IMR-90 (cell line): ENCODE results near the gene GPR179. TPM values are rescaled to one million over a fixed set of nuclear protein-coding genes. Genes with fewer than 3 reads are reported as not detected.

ENCODE experiments used
- ATAC-seq: fragments of 200-7000 bp; cut with Tn5 transposase; 2 replicates; pipeline ENCODE4 v1.9.1; 2020; ENCODE audit warnings: low read depth, mild to moderate bottlenecking, moderate library complexity
- BruUV-seq: library from RNA; stranded (reverse); fragments of 400-500 nt; replicated peaks from 2 replicates; lab custom pipeline; 2021; lab: Mats Ljungman, UMichigan
- CTCF ChIA-PET: fragments of 300-600 bp; formaldehyde crosslinking; extraction: SDS; loops from one replicate; lab custom pipeline; 2021; ENCODE audit warnings: antibody characterized with exemption; lab: Yijun Ruan, JAX
- POLR2A ChIA-PET: fragments of 300-600 bp; sonication (Branson Sonifier 250); formaldehyde crosslinking; loops from one replicate; lab custom pipeline; 2022; ENCODE audit warnings: antibody characterized with exemption; ENCODE audit not compliant: unreplicated experiment; lab: Charles Lee
- DNase-seq: peaks from one replicate; pipeline ENCODE4 v3.0.0; 2013
- H2AFZ ChIP-seq: replicated peaks from 2 replicates; pipeline ENCODE3; 2013; ENCODE audit warnings: low read length, mild to moderate bottlenecking; ENCODE audit not compliant: poor library complexity
- H2AK5ac ChIP-seq: 2 replicates; pipeline ENCODE4 v1.6.1; 2013; ENCODE audit warnings: low read depth, low read length, inconsistent platforms
- H2AK9ac ChIP-seq: replicated peaks from 2 replicates; pipeline ENCODE3; 2013; ENCODE audit warnings: mild to moderate bottlenecking, low read depth, low read length, moderate library complexity; ENCODE audit not compliant: poor library complexity
- H2BK120ac ChIP-seq: 2 replicates; pipeline ENCODE4 v1.6.1; 2013; ENCODE audit warnings: low read depth, low read length, inconsistent platforms
- H2BK15ac ChIP-seq: 3 replicates; pipeline ENCODE4 v1.6.1; 2013; ENCODE audit warnings: low read depth, low read length, inconsistent platforms
- H2BK20ac ChIP-seq: 2 replicates; pipeline ENCODE4 v1.6.1; 2013; ENCODE audit warnings: low read depth, mild to moderate bottlenecking, inconsistent platforms, low read length, moderate library complexity
- H2BK5ac ChIP-seq: 2 replicates; pipeline ENCODE4 v1.6.1; 2013; ENCODE audit warnings: mild to moderate bottlenecking, low read depth, low read length, inconsistent platforms; ENCODE audit not compliant: poor library complexity, severe bottlenecking
- H3K14ac ChIP-seq: replicated peaks from 2 replicates; pipeline ENCODE4 v1.6.1; 2013; ENCODE audit warnings: low read depth, low read length, inconsistent platforms
- H3K18ac ChIP-seq: 2 replicates; pipeline ENCODE4 v1.6.1; 2013; ENCODE audit warnings: low read depth, low read length, control low read depth
- H3K23ac ChIP-seq: 2 replicates; pipeline ENCODE4 v1.6.1; 2013; ENCODE audit warnings: low read depth, low read length, inconsistent platforms
- H3K27ac ChIP-seq: 2 replicates; pipeline ENCODE4 v1.5.1; 2013; ENCODE audit warnings: mild to moderate bottlenecking, control low read depth, low read length; ENCODE audit not compliant: insufficient read depth
- H3K27me3 ChIP-seq: 2 replicates; pipeline ENCODE4 v1.6.1; 2013; ENCODE audit warnings: low read length; ENCODE audit not compliant: control insufficient read depth, insufficient read depth
- H3K36me3 ChIP-seq: 2 replicates; pipeline ENCODE4 v1.6.1; 2013; ENCODE audit warnings: low read length, mixed read lengths; ENCODE audit not compliant: control insufficient read depth, insufficient read depth
- H3K4ac ChIP-seq: 2 replicates; pipeline ENCODE4 v1.6.1; 2013; ENCODE audit warnings: low read depth, low read length, inconsistent platforms
- H3K4me1 ChIP-seq: 2 replicates; pipeline ENCODE4 v1.6.1; 2013; ENCODE audit warnings: low read length, mixed read lengths; ENCODE audit not compliant: control insufficient read depth, insufficient read depth
- H3K4me2 ChIP-seq: 2 replicates; pipeline ENCODE4 v1.6.1; 2013; ENCODE audit warnings: low read depth, mild to moderate bottlenecking, control low read depth, low read length, moderate library complexity
- H3K4me3 ChIP-seq: 2 replicates; pipeline ENCODE4 v1.5.1; 2013; ENCODE audit warnings: low read depth, mild to moderate bottlenecking, control low read depth, low read length, moderate library complexity; ENCODE audit not compliant: insufficient read depth
- H3K56ac ChIP-seq: 2 replicates; pipeline ENCODE4 v1.6.1; 2013; ENCODE audit warnings: low read length, inconsistent platforms; ENCODE audit not compliant: insufficient read depth; ENCODE audit errors: extremely low read depth
- H3K79me1 ChIP-seq, 2 experiments: 2 replicates each; pipeline ENCODE4 v1.6.1; 2013; ENCODE audit warnings: low read length in 2 of 2, inconsistent platforms in 1 of 2, low read depth in 1 of 2
- H3K9ac ChIP-seq: 2 replicates; pipeline ENCODE4 v1.6.1; 2013; ENCODE audit warnings: low read depth, low read length, control low read depth
- H3K9me1 ChIP-seq: 2 replicates; pipeline ENCODE4 v1.6.1; 2013; ENCODE audit warnings: low read length, inconsistent platforms; ENCODE audit not compliant: insufficient read depth
- H3K9me3 ChIP-seq: 2 replicates; pipeline ENCODE4 v1.6.1; 2013; ENCODE audit warnings: low read length; ENCODE audit not compliant: control insufficient read depth, insufficient read depth
- H4K20me1 ChIP-seq: 2 replicates; pipeline ENCODE4 v1.6.1; 2013; ENCODE audit warnings: low read length, inconsistent platforms; ENCODE audit not compliant: insufficient read depth
- H4K5ac ChIP-seq: 2 replicates; pipeline ENCODE4 v1.6.1; 2013; ENCODE audit warnings: mild to moderate bottlenecking, low read depth, low read length, control low read depth
- H4K8ac ChIP-seq, 2 experiments: 2 replicates each; pipeline ENCODE4 v1.6.1; 2013; ENCODE audit warnings: low read depth in 2 of 2, low read length in 2 of 2, control low read depth in 1 of 2, inconsistent platforms in 1 of 2
- H4K91ac ChIP-seq: 2 replicates; pipeline ENCODE4 v1.6.1; 2013; ENCODE audit warnings: low read depth, low read length, inconsistent platforms; ENCODE audit not compliant: insufficient read depth
- BHLHE40 ChIP-seq: fragments of 150-350 bp; IDR thresholded peaks from 2 replicates; pipeline ENCODE4 v1.6.1; 2016; ENCODE audit warnings: mild to moderate bottlenecking, low read depth, low read length
- CEBPB ChIP-seq: IDR thresholded peaks from 2 replicates; pipeline ENCODE4 v1.6.1; 2012; ENCODE audit warnings: low read depth, low read length, improper control_type of control experiment
- FOS ChIP-seq: fragments of 150-350 bp; IDR thresholded peaks from 2 replicates; pipeline ENCODE4 v1.6.1; 2016; ENCODE audit warnings: low read depth, low read length
- MXI1 ChIP-seq: IDR thresholded peaks from 2 replicates; pipeline ENCODE4 v1.6.1; 2012; ENCODE audit warnings: low read depth, mild to moderate bottlenecking, low read length, moderate library complexity, borderline replicate concordance
- NFE2L2 ChIP-seq: fragments of 150-350 bp; IDR thresholded peaks from 2 replicates; pipeline ENCODE4 v1.6.1; 2016; ENCODE audit warnings: low read depth, mild to moderate bottlenecking, low read length
- POLR2A ChIP-seq: IDR thresholded peaks from 2 replicates; pipeline ENCODE4 v1.6.1; 2012; ENCODE audit warnings: mild to moderate bottlenecking, low read depth, low read length
- RAD21 ChIP-seq: IDR thresholded peaks from 2 replicates; pipeline ENCODE4 v1.6.1; 2012; ENCODE audit warnings: low read length, improper control_type of control experiment
- RCOR1 ChIP-seq: IDR thresholded peaks from 2 replicates; pipeline ENCODE4 v1.6.1; 2012; ENCODE audit warnings: mild to moderate bottlenecking, low read length, improper control_type of control experiment; ENCODE audit not compliant: insufficient replicate concordance
- RFX5 ChIP-seq: IDR thresholded peaks from 2 replicates; pipeline ENCODE4 v1.8.0; 2012; ENCODE audit warnings: low read depth, mild to moderate bottlenecking, low read length, moderate library complexity
- SMC3 ChIP-seq: fragments of 150-350 bp; IDR thresholded peaks from 2 replicates; pipeline ENCODE4 v1.6.1; 2016; ENCODE audit warnings: low read depth, mild to moderate bottlenecking, antibody characterized with exemption, low read length, moderate library complexity
- WGBS, 2 experiments: methylation state at CpG; one replicate each; pipeline versions ENCODE4 v1.1.5 to v1.1.7; 2013; ENCODE audit warnings: missing lambda C conversion rate in 2 of 2; ENCODE audit not compliant: insufficient read length in 1 of 2; ENCODE audit errors: extremely low coverage in 2 of 2; 5-methylcytosine and 5-hydroxymethylcytosine counted together
- dilution Hi-C: fragments of 300-500 bp; cut with HindIII; formaldehyde crosslinking; loops from one replicate; pipeline ENCODE4 v1.14.3; 2018; ENCODE audit warnings: low sequenced_read_pairs; ENCODE audit not compliant: unreplicated experiment
- in situ Hi-C: fragments of 300-500 bp; cut with MboI; formaldehyde crosslinking; loops from 3 replicates; pipeline ENCODE4 v1.14.3; 2019; ENCODE audit warnings: low sequenced_read_pairs, inconsistent platforms, mixed read lengths
- intact Hi-C: fragments of 100-400 bp; cut with micrococcal nuclease; formaldehyde crosslinking; loops from 2 replicates; pipeline ENCODE4 v1.10.0; 2022
- polyA plus RNA-seq, 3 experiments: library from polyadenylated mRNA; depleted of rRNA; stranded (reverse); fragments of >200 nt; gene quantifications; 2 replicates each; pipeline ENCODE4 v1.2.3, GENCODE V29; 2012; ENCODE audit warnings: low replicate concordance in 1 of 3
- total RNA-seq: library from RNA; depleted of rRNA; stranded (reverse); fragments of >200 nt; gene quantifications from 2 replicates; pipeline ENCODE4 v1.2.3, GENCODE V29; 2012

The GPR179 gene
- total and polyA plus RNA-seq, 2 of the 4 experiments (the other 2 are of a cell fraction) = not detected

DNA sequence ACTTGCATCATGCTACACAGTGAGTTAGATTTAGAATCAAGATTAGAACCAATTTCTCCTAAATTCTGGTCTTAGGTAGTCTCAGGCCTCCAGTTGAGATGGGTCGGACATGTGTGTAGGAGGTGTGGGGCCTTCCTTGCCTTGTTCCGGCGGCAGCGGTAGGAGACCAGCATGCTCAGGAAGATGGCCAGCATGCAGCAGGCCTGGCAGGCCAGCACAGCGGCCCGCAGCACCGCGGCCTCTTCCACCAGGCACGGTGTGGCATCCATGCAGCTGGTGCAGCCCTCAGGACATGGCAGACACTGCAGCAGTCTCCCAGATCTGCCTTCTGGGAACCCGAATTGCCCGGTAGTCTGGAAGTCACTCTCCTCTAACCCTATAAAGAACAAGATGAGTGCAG, 6.9 kb downstream of the GPR179 start:
- Histone ChIP-seq H3K27ac (no peak overlapping the region), H3K9me3 (no peaks in the 10 kb centered on the region), H3K56ac (no peak overlapping the region), H3K4me1 (no peaks in the 10 kb centered on the region), H3K14ac (no peak overlapping the region), H2BK15ac (no peak overlapping the region), H3K4me3 (no peak overlapping the region), H2BK5ac (no peak overlapping the region), H3K79me1 (no peaks in the 10 kb centered on the region), H4K20me1 (no peaks in the 10 kb centered on the region; the same call in 1 of the 2 replicates), H4K8ac (no peak overlapping the region), H3K4ac (no peak overlapping the region), H3K27me3 (peaks cover 71% of the 10 kb centered on the region), H2AFZ (no peak overlapping the region), H2AK9ac (no peak overlapping the region), H4K91ac (no peak overlapping the region), H4K5ac (no peak overlapping the region), H3K9ac (no peak overlapping the region), H3K36me3 (no peaks in the 10 kb centered on the region), H3K4me2 (no peak overlapping the region), H3K9me1 (0 out of 2 replicates have a peak, but pooled peaks cover 2% of the 10 kb centered on the region), H3K23ac (no peak overlapping the region), H2BK20ac (no peak overlapping the region), H2BK120ac (no peak overlapping the region), H2AK5ac (no peak overlapping the region), H3K18ac (no peak overlapping the region)
- in situ Hi-C loops = no loop called here
- CTCF ChIA-PET = no interaction called here
- intact Hi-C loops = no loop called here
- DNase-seq = no peak
- dilution Hi-C loops = no loop called here
- WGBS, 2 experiments = 89% methylated on average over 5 of the region's 11 CpGs; no CpG with 5 or more reads in 1 of the 2 experiments
- TF ChIP-seq CEBPB (no peak), MXI1 (no peak), RAD21 (no peak), POLR2A (no peak), BHLHE40 (no peak), FOS (no peak), RCOR1 (no peak), SMC3 (no peak), RFX5 (no peak), NFE2L2 (no peak)
- no peak for ATAC-seq
- POLR2A ChIA-PET = no interaction called here
- no TSS peak for BruUV-seq
